Neural cell (in vitro differentiated cells): ENCODE measurements around the gene ZSWIM5.

ENCODE experiments used
- CTCF ChIP-seq: fragments of 450-650 bp; IDR thresholded peaks from 2 replicates; pipeline ENCODE4 v1.5.1; 2014; ENCODE audit warnings: antibody characterized with exemption, mild to moderate bottlenecking, moderate library complexity; ENCODE audit not compliant: poor library complexity, severe bottlenecking
- EP300 ChIP-seq: fragments of 450-650 bp; conservative IDR thresholded peaks from 2 replicates; pipeline ENCODE4 v1.6.1; 2014; ENCODE audit warnings: antibody characterized with exemption, mild to moderate bottlenecking, moderate library complexity; ENCODE audit not compliant: poor library complexity, severe bottlenecking
- EZH2 ChIP-seq: fragments of 200-600, 300-800 bp; shearing (Covaris generic), sonication (generic); IDR thresholded peaks from 2 replicates; pipeline ENCODE4 v1.6.1; 2014; ENCODE audit warnings: antibody characterized with exemption, low read length, borderline replicate concordance, mild to moderate bottlenecking; ENCODE audit not compliant: insufficient read depth, poor library complexity, severe bottlenecking
- MXI1 ChIP-seq: fragments of 450-650 bp; conservative IDR thresholded peaks from 2 replicates; pipeline ENCODE4 v1.6.1; 2014; ENCODE audit warnings: antibody characterized with exemption, mild to moderate bottlenecking; ENCODE audit not compliant: poor library complexity, severe bottlenecking
- POLR2AphosphoS5 ChIP-seq: IDR thresholded peaks from 2 replicates; pipeline ENCODE4 v1.6.1; 2012
- RAD21 ChIP-seq: fragments of 450-650 bp; conservative IDR thresholded peaks from 2 replicates; pipeline ENCODE4 v1.6.1; 2014; ENCODE audit warnings: antibody characterized with exemption, mild to moderate bottlenecking, moderate library complexity
- REST ChIP-seq: IDR thresholded peaks from 2 replicates; pipeline ENCODE4 v1.6.1; 2012; ENCODE audit warnings: borderline replicate concordance
- SMC3 ChIP-seq: fragments of 450-650 bp; conservative IDR thresholded peaks from 2 replicates; pipeline ENCODE4 v1.6.1; 2014; ENCODE audit warnings: antibody characterized with exemption, mild to moderate bottlenecking, moderate library complexity; ENCODE audit not compliant: poor library complexity
- TAF1 ChIP-seq: IDR thresholded peaks from 2 replicates; pipeline ENCODE4 v1.6.1; 2012; ENCODE audit warnings: low read depth

- TF ChIP-seq SMC3 (no peak), CTCF (no peak), RAD21 (no peak), POLR2AphosphoS5 (no peak), EZH2 (no peak), REST (no peak), MXI1 (no peak), EP300 (no peak), TAF1 (no peak)
Measured at GRCh38 chr1:44970317-44970716, 236.1 kb downstream of the ZSWIM5 start.
